ENCODE results near the gene PLAU.

DNA sequence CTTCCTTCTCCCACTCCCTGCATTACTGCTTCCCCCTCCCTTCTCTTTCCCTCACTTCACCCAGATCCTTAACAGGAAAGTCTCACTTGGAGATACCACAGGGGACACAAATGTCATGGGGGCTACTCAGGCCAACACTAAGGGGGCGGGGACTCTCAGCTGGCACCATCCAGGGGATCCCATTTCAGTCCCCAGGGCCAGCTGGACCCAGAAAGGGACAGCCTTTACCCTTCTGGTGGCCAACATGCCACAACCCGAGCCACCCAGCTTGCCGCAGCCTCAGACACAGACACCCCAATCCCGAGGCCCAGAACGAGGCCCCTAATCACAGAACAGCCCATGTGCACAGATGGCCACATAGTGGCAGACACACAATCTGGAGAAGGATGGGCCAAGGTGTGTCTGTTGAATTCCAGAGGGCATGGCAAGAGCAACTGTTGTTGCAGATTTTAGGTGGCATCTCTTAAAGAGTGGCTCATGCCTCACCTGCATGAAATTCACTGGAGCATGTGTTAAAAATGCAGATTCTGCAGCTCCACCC is 42.2 kb upstream of the PLAU start:
- TF ChIP-seq POLR2A (IDR thresholded peaks at IDR 0.05; ENCODE audit: low read length) (no peak), GATA1 (IDR thresholded peaks at IDR 0.05; ENCODE audit: low read depth, low read length) (no peak)

Data from erythroblast (primary cell).